Measurements from ENCODE around the gene PSD. TPM values are rescaled to one million over a fixed set of nuclear protein-coding genes. Genes with fewer than 3 reads are reported as not detected.

PSD gene
- total RNA-seq, 1 experiment from 2014 or later, result 3.1 TPM

- DNase-seq (ENCODE audit: low spot score), result no peak
- in situ Hi-C loops (cut with HindIII; ENCODE audit: low sequenced_read_pairs), result no loop called here
Measured at GRCh38 chr10:102396317-102396650, 22.3 kb downstream of the PSD start.

- in situ Hi-C loops (cut with HindIII; ENCODE audit: low sequenced_read_pairs), result no loop called here
- DNase-seq (ENCODE audit: low spot score), result peak; percentile 66
Measured at GRCh38 chr10:102395400-102396316, 22.9 kb downstream of the PSD start, which contains the start of gene NFKB2. NFKB2 (plus strand) TSS chr10:102395705; CDS start chr10:102395960, 255 bp downstream.

- no peak for DNase-seq (ENCODE audit: low spot score)
- in situ Hi-C loops (cut with HindIII; ENCODE audit: low sequenced_read_pairs), result no loop called here
Measured at GRCh38 chr10:102394801-102395399, 23.7 kb downstream of the PSD start.

- in situ Hi-C loops (cut with HindIII; ENCODE audit: low sequenced_read_pairs), result no loop called here
- DNase-seq (ENCODE audit: low spot score), result peak; percentile 79
Measured at GRCh38 chr10:102394079-102394800, 24.3 kb downstream of the PSD start.

- in situ Hi-C loops (cut with HindIII; ENCODE audit: low sequenced_read_pairs), result no loop called here
- no peak for DNase-seq (ENCODE audit: low spot score)
Measured at GRCh38 chr10:102393411-102394078, 25.0 kb downstream of the PSD start.

- in situ Hi-C loops (cut with HindIII; ENCODE audit: low sequenced_read_pairs), result no loop called here
- DNase-seq (ENCODE audit: low spot score), result no peak
Measured at GRCh38 chr10:102392306-102392705, 26.3 kb downstream of the PSD start.

GRCh38 chr10:102389894-102390293 lies 28.7 kb downstream of the PSD start:
- in situ Hi-C loops (cut with HindIII; ENCODE audit: low sequenced_read_pairs), result no loop called here

GRCh38 chr10:102384606-102385429 lies 33.8 kb downstream of the PSD start:
- DNase-seq (ENCODE audit: low spot score), result no peak
- in situ Hi-C loops (cut with HindIII; ENCODE audit: low sequenced_read_pairs), result no loop called here

More at GRCh38 chr10:102389894-102390293, 28.7 kb downstream of the PSD start:
- no peak for DNase-seq (ENCODE audit: low spot score)

- DNase-seq (ENCODE audit: low spot score), result no peak
- in situ Hi-C loops (cut with HindIII; ENCODE audit: low sequenced_read_pairs), result no loop called here
Measured at GRCh38 chr10:102384053-102384452, 34.5 kb downstream of the PSD start.

GRCh38 chr10:102382871-102383270 lies 35.7 kb downstream of the PSD start:
- in situ Hi-C loops (cut with HindIII; ENCODE audit: low sequenced_read_pairs), result no loop called here
- no peak for DNase-seq (ENCODE audit: low spot score)

- DNase-seq (ENCODE audit: low spot score), result no peak
- in situ Hi-C loops (cut with HindIII; ENCODE audit: low sequenced_read_pairs), result no loop called here
Measured at GRCh38 chr10:102381983-102382382, 36.6 kb downstream of the PSD start.

GRCh38 chr10:102379383-102379782 lies 39.2 kb downstream of the PSD start:
- in situ Hi-C loops (cut with HindIII; ENCODE audit: low sequenced_read_pairs), result no loop called here
- no peak for DNase-seq (ENCODE audit: low spot score)

GRCh38 chr10:102376901-102377300 lies 41.7 kb downstream of the PSD start:
- in situ Hi-C loops (cut with HindIII; ENCODE audit: low sequenced_read_pairs), result no loop called here
- DNase-seq (ENCODE audit: low spot score), result no peak

GRCh38 chr10:102375867-102376266 lies 42.7 kb downstream of the PSD start:
- peak; percentile 37 for DNase-seq (ENCODE audit: low spot score)
- in situ Hi-C loops (cut with HindIII; ENCODE audit: low sequenced_read_pairs), result no loop called here

- in situ Hi-C loops (cut with HindIII; ENCODE audit: low sequenced_read_pairs), result no loop called here
- no peak for DNase-seq (ENCODE audit: low spot score)
Measured at GRCh38 chr10:102375250-102375649, 43.3 kb downstream of the PSD start.

GRCh38 chr10:102371295-102371694 lies 47.3 kb downstream of the PSD start:
- in situ Hi-C loops (cut with HindIII; ENCODE audit: low sequenced_read_pairs), result no loop called here
- no peak for DNase-seq (ENCODE audit: low spot score)

- DNase-seq (ENCODE audit: low spot score), result no peak
- in situ Hi-C loops (cut with HindIII; ENCODE audit: low sequenced_read_pairs), result no loop called here
Measured at GRCh38 chr10:102368077-102368476, 50.5 kb downstream of the PSD start.

GRCh38 chr10:102367441-102367840 lies 51.1 kb downstream of the PSD start:
- in situ Hi-C loops (cut with HindIII; ENCODE audit: low sequenced_read_pairs), result no loop called here
- DNase-seq (ENCODE audit: low spot score), result no peak
